Colonic mucosa (tissue), 4 donors: ENCODE data around the gene PBX4. TPM values are rescaled to one million over a fixed set of nuclear protein-coding genes. Genes with fewer than 3 reads are reported as not detected.

Experiments
- DNase-seq: peaks from one replicate; pipeline ENCODE4 v3.0.0-alpha.2; 2020
- H3K27ac ChIP-seq: fragments of 200-600 bp; one replicate; pipeline ENCODE4 v1.8.0; 2021
- H3K27me3 ChIP-seq: fragments of 200-600 bp; one replicate; pipeline ENCODE4 v1.8.0; 2021
- H3K36me3 ChIP-seq: fragments of 200-600 bp; one replicate; pipeline ENCODE4 v1.8.0; 2021
- H3K4me1 ChIP-seq: fragments of 200-600 bp; one replicate; pipeline ENCODE4 v1.8.0; 2021; ENCODE audit warnings: mild to moderate bottlenecking
- H3K4me3 ChIP-seq: fragments of 200-600 bp; one replicate; pipeline ENCODE4 v1.8.0; 2021
- H3K9ac ChIP-seq, 2 donors: one replicate each; pipeline ENCODE4 v1.7.0; 2013; ENCODE audit warnings: control low read depth in 2 of 2, low read depth in 2 of 2, low read length in 2 of 2
- H3K9me3 ChIP-seq: fragments of 200-600 bp; one replicate; pipeline ENCODE4 v1.8.0; 2021
- CTCF ChIP-seq: fragments of 200-600 bp; IDR thresholded peaks from one replicate; pipeline ENCODE4 v1.8.0; 2022; ENCODE audit warnings: antibody characterized with exemption, mild to moderate bottlenecking
- intact Hi-C: fragments of 100-400 bp; cut with DNase I; formaldehyde crosslinking; loops from one replicate; pipeline ENCODE4 v1.14.1; 2022
- total RNA-seq, 2 donors: library from RNA; stranded (reverse); fragmentation: NEBNext Ultra II Directional in 1 of 2; extraction: Animal tissue kit (Norgen Biotek cat#: 25700) in 1 of 2; gene quantifications; one replicate each; pipeline ENCODE4 v1.2.1, GENCODE V29; 2021
- donor health status: healthy.
- donor health status: DM: no; HTN: no; CAD: no.
- donor health status: DM: no; HTN: no; CAD: no.

Gene PBX4
- total RNA-seq, 2 donors from 2014 or later, result 2.3 to 4.9 TPM

GRCh38 chr19:19553670-19554069, 64.8 kb downstream of the PBX4 start:
- intact Hi-C loops, result no loop called here
- no peak overlapping the region for H3K4me3 ChIP-seq
- no peak for TF ChIP-seq CTCF
- no peak overlapping the region for H3K27ac ChIP-seq
- DNase-seq, result no peak
- H3K9ac ChIP-seq, result no peak overlapping the region
- H3K27me3 ChIP-seq, result no peaks in the 10 kb centered on the region
- no peaks in the 10 kb centered on the region for H3K4me1 ChIP-seq
- no peaks in the 10 kb centered on the region for H3K36me3 ChIP-seq
- no peaks in the 10 kb centered on the region for H3K9me3 ChIP-seq

GRCh38 chr19:19552798-19553197, 65.7 kb downstream of the PBX4 start:
- intact Hi-C loops, result no loop called here
- TF ChIP-seq CTCF, result peak; percentile 63
- no peak for DNase-seq

GRCh38 chr19:19551853-19552192, 66.7 kb downstream of the PBX4 start:
- no peaks in the 10 kb centered on the region for H3K36me3 ChIP-seq
- no peak overlapping the region for H3K4me3 ChIP-seq
- intact Hi-C loops, result no loop called here
- no peak overlapping the region for H3K27ac ChIP-seq
- H3K9me3 ChIP-seq, result no peaks in the 10 kb centered on the region
- TF ChIP-seq CTCF, result no peak
- DNase-seq, result no peak
- H3K27me3 ChIP-seq, result peaks cover 3% of the 10 kb centered on the region
- no peaks in the 10 kb centered on the region for H3K4me1 ChIP-seq
- no peak overlapping the region for H3K9ac ChIP-seq

More at GRCh38 chr19:19552798-19553197, 65.7 kb downstream of the PBX4 start:
- peaks cover 3% of the 10 kb centered on the region for H3K27me3 ChIP-seq
- H3K27ac ChIP-seq, result no peak overlapping the region
- H3K4me1 ChIP-seq, result no peaks in the 10 kb centered on the region
- H3K9ac ChIP-seq, result no peak overlapping the region
- H3K4me3 ChIP-seq, result no peak overlapping the region
- no peaks in the 10 kb centered on the region for H3K36me3 ChIP-seq
- no peaks in the 10 kb centered on the region for H3K9me3 ChIP-seq

GRCh38 chr19:19550972-19551852, 67.3 kb downstream of the PBX4 start:
- no peak overlapping the region for H3K9ac ChIP-seq
- no peaks in the 10 kb centered on the region for H3K4me1 ChIP-seq
- no peak overlapping the region for H3K27ac ChIP-seq
- H3K27me3 ChIP-seq, result peaks cover 3% of the 10 kb centered on the region
- H3K9me3 ChIP-seq, result no peaks in the 10 kb centered on the region
- no peak for DNase-seq
- intact Hi-C loops, result no loop called here
- H3K36me3 ChIP-seq, result no peaks in the 10 kb centered on the region
- H3K4me3 ChIP-seq, result no peak overlapping the region
- TF ChIP-seq CTCF, result no peak

GRCh38 chr19:19550485-19550929, 68.0 kb downstream of the PBX4 start:
- Histone ChIP-seq H3K9ac (no peak overlapping the region), H3K4me1 (no peaks in the 10 kb centered on the region), H3K27ac (no peak overlapping the region), H3K9me3 (no peaks in the 10 kb centered on the region), H3K27me3 (peaks cover 3% of the 10 kb centered on the region), H3K4me3 (no peak overlapping the region), H3K36me3 (no peaks in the 10 kb centered on the region)
- TF ChIP-seq CTCF, result no peak
- intact Hi-C loops, result no loop called here
- DNase-seq, result no peak
